Keratinocyte (primary cell): Measurements from ENCODE around the gene TRIM63. TPM values are rescaled to one million over a fixed set of nuclear protein-coding genes. Genes with fewer than 3 reads are reported as not detected.

Source experiments
- DNase-seq: peaks from one replicate; pipeline ENCODE4 v3.0.0-alpha.2; 2011; ENCODE audit warnings: low read depth, missing footprints, low spot score
- FAIRE-seq: peaks from 2 replicates; lab custom pipeline; 2011; peaks lifted over from hg19 to GRCh38; lab: Jason Lieb, UNC
- H2AFZ ChIP-seq: 2 replicates; pipeline ENCODE4 v1.6.0; 2012; ENCODE audit warnings: low read length, control low read depth, inconsistent platforms; ENCODE audit not compliant: control insufficient read depth
- H3K27ac ChIP-seq: 2 replicates; pipeline ENCODE4 v1.5.1; 2011; ENCODE audit warnings: low read length; ENCODE audit not compliant: control insufficient read depth, insufficient read depth
- H3K27me3 ChIP-seq: 3 replicates; pipeline ENCODE4 v1.6.0; 2011; ENCODE audit warnings: low read length; ENCODE audit not compliant: control insufficient read depth, insufficient read depth; ENCODE audit errors: extremely low read depth
- H3K36me3 ChIP-seq, 2 experiments: 2 replicates in 1 of 2; 3 replicates in 1 of 2; pipeline ENCODE4 v1.5.1; 2011; ENCODE audit warnings: low read length in 2 of 2, mild to moderate bottlenecking in 1 of 2; ENCODE audit not compliant: control insufficient read depth in 2 of 2, insufficient read depth in 2 of 2; ENCODE audit errors: extremely low read depth in 1 of 2
- H3K4me1 ChIP-seq: 3 replicates; pipeline ENCODE4 v1.5.1; 2011; ENCODE audit warnings: low read length; ENCODE audit not compliant: control insufficient read depth, insufficient read depth; ENCODE audit errors: extremely low read depth
- H3K4me2 ChIP-seq: 3 replicates; pipeline ENCODE4 v1.6.0; 2011; ENCODE audit warnings: low read depth, low read length; ENCODE audit not compliant: control insufficient read depth, insufficient read depth; ENCODE audit errors: extremely low read depth
- H3K4me3 ChIP-seq, 3 experiments: fragments of 200-600 bp in 1 of 3; sonication (generic) in 1 of 3; 2 replicates in 2 of 3; 3 replicates in 1 of 3; pipeline ENCODE4 v1.5.1; 2011 to 2016; ENCODE audit warnings: low read length in 3 of 3, mild to moderate bottlenecking in 3 of 3, control low read depth in 2 of 3, inconsistent platforms in 1 of 3, low read depth in 1 of 3, mixed read lengths in 1 of 3, mixed run types in 1 of 3, moderate library complexity in 1 of 3; ENCODE audit not compliant: control insufficient read depth in 2 of 3, insufficient read depth in 2 of 3; ENCODE audit errors: extremely low read depth in 1 of 3
- H3K79me2 ChIP-seq: 2 replicates; pipeline ENCODE4 v1.6.0; 2012; ENCODE audit warnings: low read length; ENCODE audit not compliant: control insufficient read depth, insufficient read depth
- H3K9ac ChIP-seq: 3 replicates; pipeline ENCODE4 v1.6.0; 2011; ENCODE audit warnings: low read length; ENCODE audit not compliant: control insufficient read depth, insufficient read depth; ENCODE audit errors: extremely low read depth
- H3K9me1 ChIP-seq: 3 replicates; pipeline ENCODE4 v1.6.0; 2011; ENCODE audit warnings: low read length; ENCODE audit not compliant: control insufficient read depth, insufficient read depth; ENCODE audit errors: extremely low read depth
- H3K9me3 ChIP-seq: 2 replicates; pipeline ENCODE4 v1.5.1; 2012; ENCODE audit warnings: low read depth, low read length; ENCODE audit not compliant: control insufficient read depth
- H4K20me1 ChIP-seq: 3 replicates; pipeline ENCODE4 v1.6.0; 2011; ENCODE audit warnings: low read length; ENCODE audit not compliant: control insufficient read depth, insufficient read depth; ENCODE audit errors: extremely low read depth
- EZH2 ChIP-seq: IDR thresholded peaks from one replicate; pipeline ENCODE4 v1.6.1; 2012; ENCODE audit warnings: inconsistent platforms, mild to moderate bottlenecking, low read length, moderate library complexity
- dilution Hi-C: fragments of 300-500 bp; cut with MboI; formaldehyde crosslinking; loops from one replicate; pipeline ENCODE4 v1.7.0; 2020; ENCODE audit warnings: low sequenced_read_pairs; ENCODE audit not compliant: extremely low pct_ligation_motif_present
- polyA plus RNA-seq, 5 experiments: library from polyadenylated mRNA; depleted of rRNA in 3 of 5; stranded (reverse) in 3 of 5; stranded (forward) in 1 of 5; unstranded in 1 of 5; fragments of >200 nt; gene quantifications; 1 replicate in 1 of 5; 2 replicates in 3 of 5; 3 replicates in 1 of 5; pipeline versions ENCODE4 v1.2.1 to v1.2.3, GENCODE V29; 2011 to 2012; ENCODE audit warnings: missing spikeins in 2 of 5, low read depth in 1 of 5, low replicate concordance in 1 of 5
- TF ChIP-seq, protein P1 (sequence below), 3 experiments: IDR thresholded peaks in 1 of 3; conservative IDR thresholded peaks in 1 of 3; optimal IDR thresholded peaks in 1 of 3; 2 replicates in 2 of 3; 3 replicates in 1 of 3; pipeline versions ENCODE3 to v1.5.1; 2011; ENCODE audit warnings: low read length in 3 of 3, mild to moderate bottlenecking in 3 of 3, moderate library complexity in 2 of 3, control low read depth in 1 of 3, inconsistent platforms in 1 of 3; ENCODE audit not compliant: insufficient read depth in 2 of 3; ENCODE audit errors: extremely low read depth in 1 of 3

The TRIM63 gene
- polyA plus RNA-seq, 1 donor (not counting 4 experiments of a cell fraction or from before 2014, with no cell fraction given) = not detected

DNA sequence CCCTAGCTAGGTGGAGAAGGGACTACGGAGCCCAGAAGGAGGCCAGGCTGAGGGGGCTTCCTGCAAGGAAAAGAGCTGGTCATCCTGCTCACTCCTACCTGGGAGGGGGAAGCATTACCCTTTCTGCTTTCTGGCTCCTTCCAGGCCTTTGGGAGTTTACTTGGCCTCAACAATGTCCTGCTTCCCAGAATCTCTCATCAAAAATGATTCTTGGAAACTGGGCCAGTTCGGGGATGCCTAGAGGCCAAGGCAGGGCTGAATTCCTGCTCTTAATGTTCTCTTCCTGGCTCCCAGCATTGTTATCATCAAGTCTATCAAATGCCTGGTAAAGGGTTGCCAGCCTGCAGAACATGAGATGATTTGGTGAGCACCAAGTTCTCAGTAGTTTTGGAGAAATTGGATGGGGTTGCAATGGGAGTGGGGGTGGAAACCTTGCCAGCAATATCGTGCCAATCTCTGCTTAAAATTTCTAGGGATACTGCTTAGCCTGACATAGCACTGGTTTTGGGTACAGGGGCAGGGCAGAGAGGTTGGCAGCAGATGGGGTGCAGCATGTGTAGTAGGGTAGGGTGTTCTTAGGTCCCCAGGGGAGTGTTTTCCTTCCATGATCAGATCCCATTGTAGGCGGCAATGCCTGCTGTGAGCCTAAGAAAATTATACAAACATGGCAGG lies 61.9 kb downstream of the TRIM63 start:
- Histone ChIP-seq H3K79me2 (no peaks in the 10 kb centered on the region), H2AFZ (no peak overlapping the region), H3K27ac (no peak overlapping the region), H3K4me2 (no peak overlapping the region), H3K9ac (no peak overlapping the region), H3K36me3 (no peaks in the 10 kb centered on the region), H3K9me3 (no peaks in the 10 kb centered on the region), H3K27me3 (no peaks in the 10 kb centered on the region), H4K20me1 (no peaks in the 10 kb centered on the region), H3K4me3 (no peak overlapping the region), H3K4me1 (peaks cover 4% of the 10 kb centered on the region), H3K9me1 (no peaks in the 10 kb centered on the region)
- DNase-seq (no peak), FAIRE-seq (no peak)
- dilution Hi-C loops = no loop called here
- TF ChIP-seq EZH2 = no peak
- TF ChIP-seq, protein P1, sequence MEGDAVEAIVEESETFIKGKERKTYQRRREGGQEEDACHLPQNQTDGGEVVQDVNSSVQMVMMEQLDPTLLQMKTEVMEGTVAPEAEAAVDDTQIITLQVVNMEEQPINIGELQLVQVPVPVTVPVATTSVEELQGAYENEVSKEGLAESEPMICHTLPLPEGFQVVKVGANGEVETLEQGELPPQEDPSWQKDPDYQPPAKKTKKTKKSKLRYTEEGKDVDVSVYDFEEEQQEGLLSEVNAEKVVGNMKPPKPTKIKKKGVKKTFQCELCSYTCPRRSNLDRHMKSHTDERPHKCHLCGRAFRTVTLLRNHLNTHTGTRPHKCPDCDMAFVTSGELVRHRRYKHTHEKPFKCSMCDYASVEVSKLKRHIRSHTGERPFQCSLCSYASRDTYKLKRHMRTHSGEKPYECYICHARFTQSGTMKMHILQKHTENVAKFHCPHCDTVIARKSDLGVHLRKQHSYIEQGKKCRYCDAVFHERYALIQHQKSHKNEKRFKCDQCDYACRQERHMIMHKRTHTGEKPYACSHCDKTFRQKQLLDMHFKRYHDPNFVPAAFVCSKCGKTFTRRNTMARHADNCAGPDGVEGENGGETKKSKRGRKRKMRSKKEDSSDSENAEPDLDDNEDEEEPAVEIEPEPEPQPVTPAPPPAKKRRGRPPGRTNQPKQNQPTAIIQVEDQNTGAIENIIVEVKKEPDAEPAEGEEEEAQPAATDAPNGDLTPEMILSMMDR (optimal IDR thresholded peaks at IDR 0.05 in 1 of 3, IDR thresholded peaks at IDR 0.05 in 1 of 3, conservative IDR thresholded peaks at IDR 0.05 in 1 of 3; ENCODE audit: extremely low read depth in 1 of 3, insufficient read depth in 2 of 3, low read length in 3 of 3) = no peak

DNA sequence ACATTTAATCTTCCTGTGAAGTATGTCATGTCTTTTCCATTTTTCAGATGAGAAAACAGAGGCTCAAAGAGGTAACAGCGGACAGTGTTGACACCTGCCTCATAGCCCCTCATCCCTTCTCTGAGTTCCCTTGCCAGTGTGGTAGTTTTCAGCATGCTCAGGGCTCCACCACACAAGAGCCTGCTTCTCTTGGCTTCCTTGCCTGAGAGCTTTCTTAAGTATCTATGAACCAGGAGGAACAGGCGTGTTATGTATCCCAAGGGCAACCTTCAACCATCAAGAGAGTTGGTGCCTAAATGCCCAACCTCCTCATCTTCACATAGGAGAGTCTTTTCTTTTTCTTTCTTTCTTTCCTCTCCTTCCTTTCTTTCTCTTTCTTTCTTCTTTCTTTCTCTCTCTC lies 63.7 kb downstream of the TRIM63 start:
- peaks cover 4% of the 10 kb centered on the region for H3K4me1 ChIP-seq
- no peaks in the 10 kb centered on the region for H3K79me2 ChIP-seq
- no peak overlapping the region for H2AFZ ChIP-seq
- no peaks in the 10 kb centered on the region for H3K36me3 ChIP-seq
- DNase-seq = no peak
- H3K27me3 ChIP-seq = no peaks in the 10 kb centered on the region
- H3K9me3 ChIP-seq = no peaks in the 10 kb centered on the region
- H3K4me2 ChIP-seq = no peak overlapping the region
- H4K20me1 ChIP-seq = no peaks in the 10 kb centered on the region
- dilution Hi-C loops = no loop called here
- TF ChIP-seq, protein P1 (optimal IDR thresholded peaks at IDR 0.05 in 1 of 3, IDR thresholded peaks at IDR 0.05 in 1 of 3, conservative IDR thresholded peaks at IDR 0.05 in 1 of 3; ENCODE audit: extremely low read depth in 1 of 3, insufficient read depth in 2 of 3, low read length in 3 of 3) = no peak
- no peak for TF ChIP-seq EZH2
- no peak for FAIRE-seq
- no peak overlapping the region for H3K27ac ChIP-seq
- no peak overlapping the region for H3K4me3 ChIP-seq
- H3K9me1 ChIP-seq = no peaks in the 10 kb centered on the region
- H3K9ac ChIP-seq = no peak overlapping the region
